ENCODE measurements around the gene DHDH.

Gene DHDH

DNA sequence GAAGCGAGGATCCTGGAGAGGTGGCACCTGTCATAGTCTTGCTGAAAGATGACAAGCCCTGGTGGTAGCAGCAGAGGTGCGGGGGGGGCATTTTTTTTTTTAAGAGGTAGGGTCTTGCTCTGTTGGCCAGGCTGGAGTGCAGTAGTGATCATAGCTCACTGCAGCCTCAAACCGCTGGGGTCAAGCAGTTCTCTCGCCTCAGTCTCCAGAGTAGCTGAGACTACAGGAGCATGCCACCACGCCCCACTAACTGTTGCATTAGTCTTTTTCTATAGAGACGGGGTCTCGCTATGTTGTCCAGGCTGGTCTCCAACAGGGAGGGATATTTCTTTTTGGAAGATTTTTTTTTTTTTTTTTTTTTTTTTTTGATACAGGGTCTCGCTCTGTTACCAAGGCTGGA lies 24.5 kb downstream of the DHDH start:
- Histone ChIP-seq H3K4me3 (ENCODE audit: low read length) (no peak overlapping the region), H4K20me1 (ENCODE audit: control insufficient read depth, insufficient read depth, low read depth, low read length) (no peaks in the 10 kb centered on the region), H3K79me2 (ENCODE audit: control insufficient read depth, low read length) (peaks cover 24% of the 10 kb centered on the region), H3K9me3 (ENCODE audit: control insufficient read depth, insufficient read depth, low read length) (no peaks in the 10 kb centered on the region), H3K27ac (ENCODE audit: low read depth, low read length) (no peak overlapping the region), H3K4me2 (ENCODE audit: low read length) (no peak overlapping the region), H3K4me1 (ENCODE audit: control insufficient read depth, low read length) (peaks cover 41% of the 10 kb centered on the region), H3F3A (ENCODE audit: control insufficient read depth, insufficient read depth) (no peaks in the 10 kb centered on the region; the same call in 1 of the 2 replicates), H3K36me3 (ENCODE audit: control insufficient read depth, low read length) (peaks cover 25% of the 10 kb centered on the region), H3K27me3 (ENCODE audit: control insufficient read depth, low read length) (no peaks in the 10 kb centered on the region), H3K9me2 (replicated peaks; ENCODE audit: control insufficient read depth, low read length) (no peaks in the 10 kb centered on the region)
- TF ChIP-seq EZH2phosphoT487 (IDR thresholded peaks at IDR 0.05; ENCODE audit: borderline replicate concordance, low read length) (no peak), CTCF (IDR thresholded peaks at IDR 0.05; ENCODE audit: low read depth, low read length, poor library complexity, severe bottlenecking) (no peak)

- Histone ChIP-seq H3K9me2 (replicated peaks; ENCODE audit: control insufficient read depth, low read length) (no peaks in the 10 kb centered on the region), H3K27me3 (ENCODE audit: control insufficient read depth, low read length) (no peaks in the 10 kb centered on the region), H3K9me3 (ENCODE audit: control insufficient read depth, insufficient read depth, low read length) (no peaks in the 10 kb centered on the region), H3F3A (ENCODE audit: control insufficient read depth, insufficient read depth) (no peaks in the 10 kb centered on the region; the same call in 1 of the 2 replicates), H3K4me3 (ENCODE audit: low read length) (no peak overlapping the region), H3K79me2 (ENCODE audit: control insufficient read depth, low read length) (peaks cover 38% of the 10 kb centered on the region), H3K4me1 (ENCODE audit: control insufficient read depth, low read length) (peaks cover 46% of the 10 kb centered on the region), H3K4me2 (ENCODE audit: low read length) (no peak overlapping the region), H3K27ac (ENCODE audit: low read depth, low read length) (no peak overlapping the region), H4K20me1 (ENCODE audit: control insufficient read depth, insufficient read depth, low read depth, low read length) (no peaks in the 10 kb centered on the region), H3K36me3 (ENCODE audit: control insufficient read depth, low read length) (peaks cover 25% of the 10 kb centered on the region)
- no peak for TF ChIP-seq EZH2phosphoT487 (IDR thresholded peaks at IDR 0.05; ENCODE audit: borderline replicate concordance, low read length)
- no peak for TF ChIP-seq CTCF (IDR thresholded peaks at IDR 0.05; ENCODE audit: low read depth, low read length, poor library complexity, severe bottlenecking)
These were observed 26.1 kb downstream of the DHDH start for GRCh38 chr19:48959341-48960239.

DNA sequence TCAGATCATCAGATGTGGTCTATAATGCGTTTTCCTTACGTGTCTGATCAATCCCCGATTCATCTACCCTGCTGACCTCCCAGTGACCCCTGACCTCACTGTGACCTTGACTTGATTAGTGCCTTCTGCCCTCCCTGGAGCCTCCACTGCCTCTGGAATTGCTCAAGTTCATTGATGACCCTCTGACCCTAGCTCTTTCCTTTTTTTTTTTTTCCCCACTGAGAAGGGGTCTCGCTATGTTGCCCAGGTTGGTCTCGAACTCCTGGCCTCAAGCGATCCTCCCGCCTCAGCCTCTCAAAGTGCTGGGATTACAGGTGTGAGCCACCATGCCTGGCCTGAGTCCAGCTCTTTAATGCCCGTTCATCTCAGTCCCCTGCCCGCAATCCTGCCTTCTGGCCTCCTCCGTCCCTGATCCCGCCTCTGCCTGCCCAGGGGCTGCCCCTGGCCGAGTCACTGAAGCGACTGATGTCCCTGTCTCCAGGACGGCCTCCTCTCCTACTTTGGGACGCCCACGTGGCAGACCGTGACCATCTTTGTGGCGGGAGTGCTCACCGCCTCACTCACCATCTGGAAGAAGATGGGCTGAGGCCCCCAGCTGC lies 27.7 kb downstream of the DHDH start:
- no peak overlapping the region for H3K4me3 ChIP-seq (ENCODE audit: low read length)
- peaks cover 21% of the 10 kb centered on the region for H3K36me3 ChIP-seq (ENCODE audit: control insufficient read depth, low read length)
- H3K9me2 ChIP-seq (replicated peaks; ENCODE audit: control insufficient read depth, low read length): no peaks in the 10 kb centered on the region
- no peak overlapping the region for H3K27ac ChIP-seq (ENCODE audit: low read depth, low read length)
- H4K20me1 ChIP-seq (ENCODE audit: control insufficient read depth, insufficient read depth, low read depth, low read length): no peaks in the 10 kb centered on the region
- H3K79me2 ChIP-seq (ENCODE audit: control insufficient read depth, low read length): peaks cover 35% of the 10 kb centered on the region
- TF ChIP-seq EZH2phosphoT487 (IDR thresholded peaks at IDR 0.05; ENCODE audit: borderline replicate concordance, low read length) (no peak), CTCF (IDR thresholded peaks at IDR 0.05; ENCODE audit: low read depth, low read length, poor library complexity, severe bottlenecking) (no peak)
- H3K4me1 ChIP-seq (ENCODE audit: control insufficient read depth, low read length): peaks cover 40% of the 10 kb centered on the region
- no peaks in the 10 kb centered on the region for H3K27me3 ChIP-seq (ENCODE audit: control insufficient read depth, low read length)
- no peak overlapping the region for H3K4me2 ChIP-seq (ENCODE audit: low read length)
- H3K9me3 ChIP-seq (ENCODE audit: control insufficient read depth, insufficient read depth, low read length): no peaks in the 10 kb centered on the region
- H3F3A ChIP-seq (ENCODE audit: control insufficient read depth, insufficient read depth): no peaks in the 10 kb centered on the region; the same call in 1 of the 2 replicates

Measured in DOHH2 (cell line).